Suprapubic skin (tissue), 4 donors: ENCODE data around the gene SPO11.

ENCODE experiments used
- CTCF ChIP-seq, 2 donors: fragments of 200-600 bp in 1 of 2; fragments of 450-650 bp in 1 of 2; sonication (generic) in 1 of 2; IDR thresholded peaks; one replicate each; pipeline ENCODE4 v1.5.1; 2016 to 2019; ENCODE audit warnings: antibody characterized with exemption in 2 of 2, mild to moderate bottlenecking in 1 of 2, moderate library complexity in 1 of 2
- EP300 ChIP-seq: sonication (generic); formaldehyde crosslinking; IDR thresholded peaks from one replicate; pipeline ENCODE4 v1.6.1; 2017; ENCODE audit warnings: antibody characterized with exemption
- POLR2A ChIP-seq, 2 donors: fragments of 450-650 bp; IDR thresholded peaks; one replicate each; pipeline ENCODE4 v1.6.1; 2017; ENCODE audit warnings: antibody characterized with exemption in 2 of 2, mild to moderate bottlenecking in 2 of 2, moderate library complexity in 2 of 2
- POLR2AphosphoS5 ChIP-seq, 3 donors: sonication (generic); formaldehyde crosslinking; IDR thresholded peaks; one replicate each; pipeline ENCODE4 v1.6.1; 2017; ENCODE audit warnings: antibody characterized with exemption in 3 of 3

DNA sequence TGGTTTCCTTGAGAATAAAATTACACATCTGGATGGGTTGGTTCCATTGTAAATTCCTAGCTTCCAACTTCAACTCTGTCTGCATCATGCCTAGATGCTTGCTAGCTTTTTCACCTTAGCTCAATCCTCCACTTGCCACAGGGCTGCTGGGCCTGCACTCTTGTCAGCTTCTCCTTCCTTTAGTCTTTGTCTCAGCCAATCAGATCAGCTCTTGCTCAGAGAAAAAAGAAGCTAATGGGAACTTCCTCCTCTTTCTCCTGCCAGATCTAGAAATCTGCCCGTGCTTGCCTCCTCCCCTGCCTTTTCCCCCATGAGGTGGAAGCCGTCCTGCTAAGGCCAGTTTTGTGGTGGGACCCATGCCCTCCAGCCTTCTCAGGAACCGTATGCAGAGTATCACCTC, 40.0 kb downstream of the SPO11 start:
- TF ChIP-seq POLR2A (IDR thresholded peaks at IDR 0.05) (no peak), CTCF (IDR thresholded peaks at IDR 0.05) (no peak), EP300 (no peak), POLR2AphosphoS5 (IDR thresholded peaks at IDR 0.05) (no peak)
